Measurements from ENCODE around the gene RCE1.
A peak's percentile ranks its signal among the peaks of the same experiment; 100 is the strongest.

RCE1 gene

DNA sequence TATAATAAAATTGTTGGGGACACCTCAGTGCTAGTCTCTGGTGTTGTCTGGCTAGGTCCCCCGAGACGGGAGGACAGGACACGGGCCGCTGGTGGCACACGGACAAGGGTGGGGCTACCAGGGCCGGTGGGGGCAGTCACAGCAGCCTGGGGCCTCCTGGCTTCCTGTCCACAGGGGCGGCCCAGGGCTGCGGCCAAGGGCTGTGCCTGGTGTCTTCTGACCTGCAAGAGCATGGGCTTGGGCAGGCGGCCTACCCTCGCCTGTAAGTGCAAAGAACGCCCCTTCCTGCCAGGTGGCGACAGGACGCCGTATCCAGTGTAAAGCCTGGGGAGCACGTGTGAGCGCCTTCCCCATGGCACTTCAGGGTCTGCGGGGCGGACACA is 17.2 kb downstream of the RCE1 start:
- Histone ChIP-seq H3K27me3 (ENCODE audit: insufficient read depth, poor library complexity, severe bottlenecking) (no peaks in the 10 kb centered on the region), H3K4me3 (replicated peaks; ENCODE audit: insufficient read depth, low read length) (no peak overlapping the region), H3K27ac (replicated peaks) (no peak overlapping the region)
- DNase-seq (ENCODE audit: low read depth in 1 of 2, low spot score in 1 of 2), result no peak
- TF ChIP-seq, protein P1, sequence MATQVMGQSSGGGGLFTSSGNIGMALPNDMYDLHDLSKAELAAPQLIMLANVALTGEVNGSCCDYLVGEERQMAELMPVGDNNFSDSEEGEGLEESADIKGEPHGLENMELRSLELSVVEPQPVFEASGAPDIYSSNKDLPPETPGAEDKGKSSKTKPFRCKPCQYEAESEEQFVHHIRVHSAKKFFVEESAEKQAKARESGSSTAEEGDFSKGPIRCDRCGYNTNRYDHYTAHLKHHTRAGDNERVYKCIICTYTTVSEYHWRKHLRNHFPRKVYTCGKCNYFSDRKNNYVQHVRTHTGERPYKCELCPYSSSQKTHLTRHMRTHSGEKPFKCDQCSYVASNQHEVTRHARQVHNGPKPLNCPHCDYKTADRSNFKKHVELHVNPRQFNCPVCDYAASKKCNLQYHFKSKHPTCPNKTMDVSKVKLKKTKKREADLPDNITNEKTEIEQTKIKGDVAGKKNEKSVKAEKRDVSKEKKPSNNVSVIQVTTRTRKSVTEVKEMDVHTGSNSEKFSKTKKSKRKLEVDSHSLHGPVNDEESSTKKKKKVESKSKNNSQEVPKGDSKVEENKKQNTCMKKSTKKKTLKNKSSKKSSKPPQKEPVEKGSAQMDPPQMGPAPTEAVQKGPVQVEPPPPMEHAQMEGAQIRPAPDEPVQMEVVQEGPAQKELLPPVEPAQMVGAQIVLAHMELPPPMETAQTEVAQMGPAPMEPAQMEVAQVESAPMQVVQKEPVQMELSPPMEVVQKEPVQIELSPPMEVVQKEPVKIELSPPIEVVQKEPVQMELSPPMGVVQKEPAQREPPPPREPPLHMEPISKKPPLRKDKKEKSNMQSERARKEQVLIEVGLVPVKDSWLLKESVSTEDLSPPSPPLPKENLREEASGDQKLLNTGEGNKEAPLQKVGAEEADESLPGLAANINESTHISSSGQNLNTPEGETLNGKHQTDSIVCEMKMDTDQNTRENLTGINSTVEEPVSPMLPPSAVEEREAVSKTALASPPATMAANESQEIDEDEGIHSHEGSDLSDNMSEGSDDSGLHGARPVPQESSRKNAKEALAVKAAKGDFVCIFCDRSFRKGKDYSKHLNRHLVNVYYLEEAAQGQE (IDR thresholded peaks at IDR 0.05; ENCODE audit: insufficient replicate concordance, low read depth), result no peak
- peak; percentile 27; the same call in 1 of the 2 replicates for TF ChIP-seq POLR2AphosphoS5 (IDR thresholded peaks at IDR 0.05; ENCODE audit: low read depth)

DNA sequence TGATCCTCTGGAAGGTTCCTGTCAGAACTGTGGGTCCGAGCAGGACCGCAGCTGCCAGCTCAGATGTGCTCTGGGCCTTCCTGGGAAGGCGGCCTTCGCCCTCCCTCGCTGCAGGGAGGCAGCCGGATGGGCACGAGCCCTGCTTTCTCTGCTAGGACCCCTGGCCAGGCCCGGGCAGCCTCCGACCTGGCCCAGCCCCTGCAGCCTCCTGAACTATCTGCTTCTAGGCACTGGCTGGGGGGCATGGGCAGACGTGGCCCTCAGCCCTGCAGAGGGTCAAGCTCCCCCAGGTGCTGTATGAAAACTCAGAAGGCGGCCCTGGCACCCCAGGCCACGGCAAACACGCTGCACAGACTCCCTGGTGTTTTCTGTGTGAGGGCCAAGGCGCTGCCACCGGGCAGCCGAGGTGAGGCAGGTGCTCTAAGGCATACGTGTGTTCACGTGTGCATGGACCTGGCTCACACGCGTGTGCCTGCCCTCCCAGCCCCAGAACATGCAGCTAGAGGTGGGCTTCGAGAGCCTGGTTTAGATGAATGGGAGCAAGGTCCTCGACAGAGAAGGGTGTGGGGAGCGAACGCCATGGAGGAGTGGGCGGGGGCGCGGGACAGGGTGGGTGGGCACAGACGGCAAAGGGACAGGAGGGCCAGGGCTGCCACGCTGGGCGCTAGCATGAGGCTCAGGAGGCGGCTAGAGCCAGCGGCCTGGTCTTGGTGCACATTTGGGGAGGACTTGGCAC is 18.0 kb downstream of the RCE1 start:
- H3K27ac ChIP-seq (replicated peaks), result no peak overlapping the region
- no peak for DNase-seq (ENCODE audit: low read depth in 1 of 2, low spot score in 1 of 2)
- H3K4me3 ChIP-seq (replicated peaks; ENCODE audit: insufficient read depth, low read length), result no peak overlapping the region

DNA sequence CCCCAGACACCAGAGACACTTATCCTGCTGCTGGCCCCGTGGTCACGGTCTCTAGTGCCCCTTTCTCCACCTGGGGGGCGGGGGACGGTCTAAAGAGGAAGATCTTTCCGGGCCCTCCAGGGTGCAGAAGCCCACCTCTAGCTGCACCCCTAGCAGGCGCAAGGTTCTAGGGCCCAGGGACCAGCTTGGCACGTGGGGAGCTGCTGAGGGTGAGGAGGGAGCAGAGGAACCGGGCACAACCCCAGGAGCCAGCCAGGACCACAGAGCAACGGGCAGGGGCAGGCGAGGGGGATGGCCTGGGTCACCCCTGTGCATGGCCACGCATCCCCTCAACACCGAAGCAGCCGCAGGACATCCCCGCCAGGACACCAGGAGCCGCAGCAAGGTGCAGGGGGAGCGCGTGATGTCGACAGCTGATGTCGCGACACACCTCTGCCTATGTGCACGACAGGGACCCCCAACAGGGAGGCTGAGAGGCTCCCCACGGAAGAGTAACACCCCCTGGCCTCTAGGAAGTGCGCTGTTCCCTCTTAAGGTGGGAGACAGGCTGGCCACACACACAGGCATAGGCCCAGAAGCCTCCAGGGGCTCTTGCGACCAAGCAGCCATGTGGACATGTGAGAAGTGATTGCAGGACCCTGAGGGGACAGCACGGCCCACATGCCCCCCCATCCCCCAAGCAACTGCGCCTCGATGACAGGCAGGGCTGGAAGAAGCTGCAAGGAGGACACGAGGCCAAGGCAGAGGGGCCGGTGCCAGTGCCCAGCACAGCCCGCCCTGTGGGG is 18.7 kb downstream of the RCE1 start:
- TF ChIP-seq SPI1 (IDR thresholded peaks at IDR 0.05; ENCODE audit: borderline replicate concordance, low read depth) (no peak), POLR2AphosphoS5 (IDR thresholded peaks at IDR 0.05; ENCODE audit: low read depth) (no peak), GABPA (IDR thresholded peaks at IDR 0.05; ENCODE audit: low read depth) (no peak)
- TF ChIP-seq, protein P1 (IDR thresholded peaks at IDR 0.05; ENCODE audit: insufficient replicate concordance, low read depth), result no peak
- TF ChIP-seq, protein P2, sequence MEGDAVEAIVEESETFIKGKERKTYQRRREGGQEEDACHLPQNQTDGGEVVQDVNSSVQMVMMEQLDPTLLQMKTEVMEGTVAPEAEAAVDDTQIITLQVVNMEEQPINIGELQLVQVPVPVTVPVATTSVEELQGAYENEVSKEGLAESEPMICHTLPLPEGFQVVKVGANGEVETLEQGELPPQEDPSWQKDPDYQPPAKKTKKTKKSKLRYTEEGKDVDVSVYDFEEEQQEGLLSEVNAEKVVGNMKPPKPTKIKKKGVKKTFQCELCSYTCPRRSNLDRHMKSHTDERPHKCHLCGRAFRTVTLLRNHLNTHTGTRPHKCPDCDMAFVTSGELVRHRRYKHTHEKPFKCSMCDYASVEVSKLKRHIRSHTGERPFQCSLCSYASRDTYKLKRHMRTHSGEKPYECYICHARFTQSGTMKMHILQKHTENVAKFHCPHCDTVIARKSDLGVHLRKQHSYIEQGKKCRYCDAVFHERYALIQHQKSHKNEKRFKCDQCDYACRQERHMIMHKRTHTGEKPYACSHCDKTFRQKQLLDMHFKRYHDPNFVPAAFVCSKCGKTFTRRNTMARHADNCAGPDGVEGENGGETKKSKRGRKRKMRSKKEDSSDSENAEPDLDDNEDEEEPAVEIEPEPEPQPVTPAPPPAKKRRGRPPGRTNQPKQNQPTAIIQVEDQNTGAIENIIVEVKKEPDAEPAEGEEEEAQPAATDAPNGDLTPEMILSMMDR (IDR thresholded peaks at IDR 0.05; ENCODE audit: insufficient read depth, low read length), result no peak
- H3K27me3 ChIP-seq (ENCODE audit: insufficient read depth, poor library complexity, severe bottlenecking), result no peaks in the 10 kb centered on the region
- DNase-seq (ENCODE audit: low read depth in 1 of 2, low spot score in 1 of 2), result no peak
- no peak overlapping the region for H3K27ac ChIP-seq (replicated peaks)
- H3K4me3 ChIP-seq (replicated peaks; ENCODE audit: insufficient read depth, low read length), result no peak overlapping the region

More for the DNA sequence above, 18.0 kb downstream of the RCE1 start:
- no peak for TF ChIP-seq SPI1 (IDR thresholded peaks at IDR 0.05; ENCODE audit: borderline replicate concordance, low read depth)
- TF ChIP-seq, protein P1 (IDR thresholded peaks at IDR 0.05; ENCODE audit: insufficient replicate concordance, low read depth), result no peak
- no peak for TF ChIP-seq POLR2AphosphoS5 (IDR thresholded peaks at IDR 0.05; ENCODE audit: low read depth)
- no peak for TF ChIP-seq GABPA (IDR thresholded peaks at IDR 0.05; ENCODE audit: low read depth)
- TF ChIP-seq, protein P2 (IDR thresholded peaks at IDR 0.05; ENCODE audit: insufficient read depth, low read length), result no peak
- H3K27me3 ChIP-seq (ENCODE audit: insufficient read depth, poor library complexity, severe bottlenecking), result no peaks in the 10 kb centered on the region

All from HL-60 (cell line).